GM04504 (cell line): ENCODE results near the gene ACSF3.

ENCODE experiments used
- DNase-seq: peaks from one replicate; pipeline ENCODE4 v3.0.0-alpha.2; 2012; ENCODE audit warnings: low read depth

The ACSF3 gene

DNA sequence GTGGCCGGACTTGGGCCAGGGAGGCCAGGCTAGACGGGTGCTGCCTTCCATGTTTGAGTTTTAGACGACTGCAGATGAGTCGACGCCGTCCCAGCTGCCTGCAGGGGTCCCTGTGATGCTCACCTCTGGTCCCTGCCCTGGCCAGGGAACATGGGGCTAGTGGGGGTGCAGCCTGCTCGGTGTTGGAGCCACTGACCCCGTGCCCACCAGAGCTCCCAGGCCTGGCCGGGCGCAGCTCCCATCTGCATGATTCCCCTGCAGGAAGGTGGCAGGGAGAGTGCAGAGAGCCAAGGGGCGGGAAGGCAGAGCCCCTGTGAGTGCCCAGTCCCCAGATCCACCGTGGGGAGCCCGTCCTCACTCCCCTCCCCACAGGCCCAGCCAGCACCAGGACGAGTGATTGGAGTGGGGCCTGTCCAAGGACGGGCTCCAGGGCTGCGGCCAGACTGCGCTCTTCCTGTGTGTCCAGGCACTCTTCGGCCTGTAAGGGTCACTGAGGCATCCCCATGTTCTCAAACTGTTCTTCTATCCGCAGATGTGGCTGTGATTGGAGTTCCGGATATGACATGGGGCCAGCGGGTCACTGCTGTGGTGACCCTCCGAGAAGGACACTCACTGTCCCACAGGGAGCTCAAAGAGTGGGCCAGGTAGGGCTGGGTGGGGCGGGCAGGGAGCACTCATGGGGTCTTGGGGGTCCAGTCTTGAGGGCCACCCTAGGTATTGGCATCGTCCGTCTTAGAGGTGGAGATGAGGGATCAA, 51.9 kb downstream of the ACSF3 start:
- no peak for DNase-seq

DNA sequence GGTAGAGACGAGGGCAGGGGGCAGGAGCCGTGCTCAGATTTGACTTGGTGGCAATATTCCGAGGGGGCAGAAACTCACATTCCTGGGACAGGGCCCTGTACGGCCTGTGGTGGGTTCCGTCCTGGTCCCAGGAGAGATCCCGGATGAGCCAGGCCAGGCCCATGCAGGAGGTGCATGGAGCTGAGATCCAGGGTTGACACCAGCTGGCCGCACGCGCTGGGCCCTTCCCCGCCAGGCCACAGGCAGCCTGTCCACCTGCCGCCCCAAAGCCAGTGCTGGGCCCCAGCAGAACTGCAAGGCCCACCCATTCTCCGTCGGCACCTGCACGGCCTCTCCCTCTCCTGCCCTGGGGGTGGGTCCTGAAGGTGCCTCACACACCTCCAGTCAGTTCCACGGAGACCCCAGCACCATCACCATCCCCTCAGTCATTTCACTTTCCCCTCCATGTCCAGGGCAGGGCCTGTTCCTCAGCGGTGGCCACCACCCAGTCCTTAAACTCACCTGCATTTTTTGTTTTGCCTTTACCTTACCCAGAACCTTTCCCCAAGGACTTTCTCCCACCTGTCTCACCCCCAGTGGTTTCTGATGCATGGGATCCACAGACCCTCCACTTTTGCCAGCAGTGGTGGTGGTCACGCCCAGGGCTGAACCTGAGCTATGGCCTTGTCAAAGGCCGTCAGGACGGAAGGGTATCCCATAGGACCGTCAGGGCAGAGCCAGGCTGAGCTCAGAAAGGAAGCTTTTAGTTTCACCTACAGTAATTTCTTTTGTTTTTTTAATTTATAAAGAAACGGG, 52.8 kb downstream of the ACSF3 start:
- DNase-seq, result no peak

DNA sequence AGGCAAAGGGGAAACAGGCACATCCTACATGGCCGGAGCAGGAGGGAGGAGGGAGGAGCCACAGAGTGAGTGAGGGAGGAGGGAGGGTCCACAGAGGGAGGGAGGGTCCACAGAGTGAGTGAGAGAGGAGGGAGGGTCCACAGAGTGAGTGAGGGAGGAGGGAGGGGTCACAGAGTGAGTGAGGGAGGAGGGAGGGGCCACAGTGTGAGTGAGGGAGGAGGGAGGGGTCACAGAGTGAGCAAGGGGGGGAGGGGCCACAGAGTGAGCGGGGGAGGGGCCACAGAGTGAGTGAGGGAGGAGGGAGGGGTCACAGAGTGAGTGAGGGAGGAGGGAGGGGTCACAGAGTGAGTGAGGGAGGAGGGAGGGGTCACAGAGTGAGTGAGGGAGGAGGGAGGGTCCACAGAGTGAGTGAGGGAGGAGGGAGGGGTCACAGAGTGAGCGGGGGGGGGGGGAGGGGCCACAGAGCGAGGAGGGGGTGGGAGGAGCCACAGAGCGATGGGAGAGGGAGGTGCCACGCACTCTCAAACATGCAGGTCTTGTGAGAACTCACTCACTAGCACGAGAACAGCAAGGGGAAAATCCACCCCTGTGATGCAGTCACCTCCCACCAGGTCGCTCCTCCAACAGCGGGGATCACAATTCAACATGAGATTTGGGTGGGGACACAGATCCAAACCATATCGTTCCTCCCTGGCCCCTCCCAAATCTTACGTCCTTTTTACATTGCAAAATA, 53.6 kb downstream of the ACSF3 start:
- DNase-seq, result no peak

- DNase-seq, result no peak
Measured at GRCh38 chr16:89149386-89149785, 55.7 kb downstream of the ACSF3 start.

GRCh38 chr16:89150090-89150835, 56.6 kb downstream of the ACSF3 start:
- no peak for DNase-seq

GRCh38 chr16:89150981-89151380, 57.3 kb downstream of the ACSF3 start:
- DNase-seq, result no peak

DNA sequence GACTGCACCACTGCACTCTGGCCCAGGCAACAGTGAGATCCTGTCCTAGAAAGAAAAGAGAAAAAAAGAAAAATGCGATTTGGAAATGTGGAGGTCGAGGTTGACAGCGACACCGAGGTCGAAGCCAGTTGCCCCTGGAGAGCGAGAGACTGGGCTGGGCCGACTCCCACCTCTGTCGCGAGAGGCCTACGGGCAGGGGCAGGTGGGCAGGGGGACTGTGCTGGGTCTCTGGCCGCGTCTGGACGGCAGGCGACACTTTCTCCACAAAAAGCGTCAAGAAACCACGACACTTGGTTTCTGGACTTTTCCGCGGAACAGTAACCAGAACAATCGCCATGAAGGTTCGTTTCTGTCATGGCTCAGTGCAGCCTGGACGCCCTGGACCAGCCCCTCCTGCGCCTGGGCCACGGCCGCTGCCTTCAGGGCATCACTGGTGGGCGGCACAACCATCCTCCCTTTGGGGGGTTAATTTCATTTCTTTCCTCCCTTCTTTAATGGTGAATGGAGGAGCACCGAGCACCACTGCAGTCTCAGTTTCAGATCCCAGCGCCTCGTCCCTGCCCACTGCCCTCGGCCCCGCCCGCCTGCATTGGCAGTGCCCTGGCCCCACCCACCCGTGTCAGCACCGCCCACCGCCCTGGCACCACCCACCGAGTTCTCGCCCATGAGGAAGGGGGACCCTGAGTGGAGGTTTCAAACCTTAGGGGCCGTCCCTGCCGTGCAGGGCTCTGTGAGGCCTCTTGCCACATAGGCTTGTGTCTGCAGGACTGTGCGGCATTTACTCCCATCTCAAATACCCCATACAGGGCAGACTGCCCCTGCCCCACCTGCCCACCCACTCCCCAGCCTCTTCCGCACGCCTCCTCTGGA, 59.4 kb downstream of the ACSF3 start:
- no peak for DNase-seq

- DNase-seq, result no peak
Measured at GRCh38 chr16:89153848-89154271, 60.2 kb downstream of the ACSF3 start.

DNA sequence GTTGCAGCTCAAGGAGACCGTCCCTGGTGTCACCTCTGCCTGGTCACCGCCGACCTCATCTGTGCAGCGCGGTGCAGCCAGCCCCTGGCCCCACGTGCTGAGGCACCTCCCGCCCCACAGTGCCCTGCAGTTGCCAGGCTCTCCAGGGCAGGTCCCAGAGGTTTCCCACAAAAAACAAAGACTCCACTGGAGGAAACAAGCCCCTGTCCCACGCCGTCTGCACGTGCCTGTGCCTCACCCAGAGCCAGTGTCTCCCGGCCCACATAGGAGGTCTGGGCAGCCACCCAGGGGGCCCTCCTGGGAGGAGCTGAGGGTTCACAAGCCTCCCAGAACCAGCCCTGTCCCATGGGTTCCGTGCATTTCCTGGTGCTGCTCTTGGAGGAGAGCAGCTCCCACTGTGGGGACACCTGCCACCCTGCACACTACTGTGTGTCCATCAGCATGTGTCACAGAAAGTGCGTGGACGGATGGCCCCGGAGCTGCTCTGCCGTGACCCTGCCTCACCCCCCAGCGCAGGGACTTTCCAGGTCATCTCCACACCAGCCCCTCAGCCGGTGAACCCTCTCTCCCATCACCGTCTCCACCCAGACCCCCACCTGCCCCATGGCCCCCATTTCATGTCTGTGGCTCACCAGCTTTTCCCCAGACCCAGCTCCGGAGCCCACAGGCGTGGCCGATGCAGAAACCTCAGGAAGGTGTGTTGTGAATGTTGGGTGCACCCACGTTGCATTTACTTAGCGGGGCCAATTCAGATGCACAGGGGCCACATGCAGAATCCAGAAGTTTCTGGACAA, 60.9 kb downstream of the ACSF3 start:
- DNase-seq, result no peak

DNA sequence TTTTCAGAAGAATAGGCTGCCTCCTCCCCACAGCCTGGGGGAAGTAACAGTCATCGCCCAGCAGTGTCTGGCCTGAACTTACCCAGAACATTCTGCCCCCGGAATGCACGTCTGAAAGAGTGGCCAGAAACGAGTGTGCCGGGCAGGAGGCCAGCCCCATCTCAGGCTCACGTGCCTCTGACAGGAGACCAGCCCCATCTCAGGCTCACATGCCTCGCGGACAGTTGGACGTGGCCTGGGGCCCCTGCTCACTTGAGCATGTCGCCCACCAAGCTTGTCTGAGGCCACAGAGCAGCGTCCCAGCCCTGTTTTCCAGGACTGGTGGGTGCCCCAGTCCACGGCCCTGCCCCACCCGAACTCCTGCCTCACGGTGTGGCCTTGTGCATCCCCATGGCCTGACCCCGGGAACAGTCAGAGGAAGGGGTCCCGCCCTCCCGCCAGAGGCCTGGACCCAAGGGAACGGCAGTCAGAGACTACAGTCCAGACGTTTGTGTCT, 61.6 kb downstream of the ACSF3 start:
- peak; percentile 71 for DNase-seq

- DNase-seq, result peak; percentile 11
Measured at GRCh38 chr16:89155851-89156739, 62.4 kb downstream of the ACSF3 start.

DNA sequence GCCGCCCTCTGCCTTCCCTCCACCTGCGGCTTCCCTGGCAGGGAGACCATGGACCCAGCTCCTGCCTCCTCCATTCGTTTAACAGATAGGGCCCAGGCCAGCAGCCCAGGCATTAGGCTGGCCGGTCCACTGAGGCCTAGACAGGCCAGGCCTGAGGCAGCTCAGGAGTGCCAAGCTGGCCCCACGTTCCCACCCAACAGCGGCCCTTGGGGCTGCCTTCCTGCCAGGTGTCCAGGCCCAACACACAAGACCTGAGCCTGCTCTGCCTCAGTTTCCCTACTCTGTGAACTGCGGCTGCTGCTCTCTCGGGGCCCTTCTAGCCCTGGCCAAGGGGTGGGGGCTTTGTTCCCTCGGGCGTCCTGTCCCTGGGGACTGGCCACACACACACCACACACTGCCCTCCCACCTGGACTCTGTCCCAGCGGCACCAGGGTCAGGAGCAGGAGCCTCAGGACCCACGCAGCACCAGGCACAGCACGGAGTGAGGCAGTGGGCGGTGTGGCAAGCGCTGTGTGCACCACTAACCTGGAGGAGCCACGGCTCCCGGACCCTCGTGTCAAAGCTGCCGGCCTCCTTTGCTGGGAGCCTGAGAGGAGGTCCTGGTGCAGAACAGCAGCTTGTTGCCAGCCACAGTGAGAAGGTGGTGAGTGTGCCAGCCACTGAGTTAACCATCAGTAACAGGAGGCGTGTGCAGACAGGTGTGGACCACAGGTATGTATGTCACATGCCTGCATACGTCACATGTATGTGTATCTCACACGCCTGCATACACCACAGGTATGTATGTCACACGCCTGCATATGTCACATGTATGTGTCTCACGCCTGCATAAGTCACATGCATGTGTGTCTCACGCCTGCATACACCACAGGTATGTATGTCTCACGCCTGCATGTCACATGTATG, 63.3 kb downstream of the ACSF3 start:
- no peak for DNase-seq

DNA sequence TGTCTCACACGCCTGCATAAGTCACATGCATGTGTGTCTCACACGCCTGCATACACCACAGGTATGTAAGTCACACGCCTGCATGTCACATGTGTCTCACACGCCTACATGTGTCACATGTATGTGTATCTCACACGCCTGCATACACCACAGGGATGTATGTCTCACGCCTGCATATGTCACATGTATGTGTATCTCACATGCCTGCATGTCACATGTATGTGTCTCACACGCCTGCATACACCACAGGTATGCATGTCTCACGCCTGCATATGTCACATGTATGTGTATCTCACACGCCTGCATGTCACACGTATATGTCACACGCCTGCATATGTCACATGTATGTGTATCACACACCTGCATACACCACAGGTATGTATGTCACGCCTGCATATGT, 64.1 kb downstream of the ACSF3 start:
- DNase-seq, result no peak

DNA sequence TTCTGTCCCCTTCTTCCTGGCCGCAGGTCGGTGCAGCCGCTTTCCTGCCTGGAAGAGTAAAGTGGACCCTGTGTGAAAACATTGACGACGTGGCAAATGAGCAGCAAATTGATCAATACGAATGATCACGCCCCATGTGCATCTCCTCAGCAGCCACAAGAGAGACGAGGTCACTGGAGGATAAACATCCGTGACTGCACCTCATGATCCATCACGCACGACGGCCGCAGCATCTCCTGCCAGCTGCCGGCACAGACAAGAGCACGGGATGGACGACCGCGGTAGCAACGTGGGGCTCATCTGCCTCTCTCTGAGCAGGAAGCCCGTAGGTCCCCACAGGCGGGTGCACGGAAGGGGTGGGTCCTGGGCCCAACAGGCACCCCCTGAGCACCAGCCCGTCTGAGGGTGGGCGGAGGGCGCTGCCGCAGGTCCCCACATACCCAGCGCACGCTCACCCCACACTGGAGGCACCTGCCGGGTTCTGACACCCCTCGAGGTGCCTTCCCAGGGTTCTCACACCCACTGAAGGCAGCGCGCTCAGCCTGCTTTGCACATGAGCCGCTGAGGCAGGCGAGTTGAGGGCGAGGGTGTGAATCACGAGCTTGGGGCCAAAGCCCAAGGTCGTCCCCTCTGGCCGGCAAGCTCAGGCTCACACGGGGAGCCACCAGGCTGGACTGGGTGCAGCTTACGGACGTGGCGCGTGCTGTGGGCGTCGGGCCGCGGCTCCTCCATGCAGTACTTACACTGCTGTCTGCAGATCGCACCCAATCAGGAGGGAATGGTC, 65.6 kb downstream of the ACSF3 start:
- no peak for DNase-seq

GRCh38 chr16:89159850-89160354, 66.2 kb downstream of the ACSF3 start:
- DNase-seq, result no peak

GRCh38 chr16:89160977-89161701, 67.5 kb downstream of the ACSF3 start:
- no peak for DNase-seq
